Stimulated activated CD8-positive, alpha-beta memory T cell treated with anti-CD3 and anti-CD28 coated beads, Interleukin-4, amount 100 ng/mL, for 4 hours (primary cell): ENCODE data around the gene EPN3.

ENCODE experiments used
- DNase-seq, 2 donors: peaks; one replicate each; pipeline ENCODE4 v3.0.0-alpha.2; 2020; ENCODE audit warnings: low read depth in 2 of 2, low spot score in 1 of 2

EPN3 gene

DNA sequence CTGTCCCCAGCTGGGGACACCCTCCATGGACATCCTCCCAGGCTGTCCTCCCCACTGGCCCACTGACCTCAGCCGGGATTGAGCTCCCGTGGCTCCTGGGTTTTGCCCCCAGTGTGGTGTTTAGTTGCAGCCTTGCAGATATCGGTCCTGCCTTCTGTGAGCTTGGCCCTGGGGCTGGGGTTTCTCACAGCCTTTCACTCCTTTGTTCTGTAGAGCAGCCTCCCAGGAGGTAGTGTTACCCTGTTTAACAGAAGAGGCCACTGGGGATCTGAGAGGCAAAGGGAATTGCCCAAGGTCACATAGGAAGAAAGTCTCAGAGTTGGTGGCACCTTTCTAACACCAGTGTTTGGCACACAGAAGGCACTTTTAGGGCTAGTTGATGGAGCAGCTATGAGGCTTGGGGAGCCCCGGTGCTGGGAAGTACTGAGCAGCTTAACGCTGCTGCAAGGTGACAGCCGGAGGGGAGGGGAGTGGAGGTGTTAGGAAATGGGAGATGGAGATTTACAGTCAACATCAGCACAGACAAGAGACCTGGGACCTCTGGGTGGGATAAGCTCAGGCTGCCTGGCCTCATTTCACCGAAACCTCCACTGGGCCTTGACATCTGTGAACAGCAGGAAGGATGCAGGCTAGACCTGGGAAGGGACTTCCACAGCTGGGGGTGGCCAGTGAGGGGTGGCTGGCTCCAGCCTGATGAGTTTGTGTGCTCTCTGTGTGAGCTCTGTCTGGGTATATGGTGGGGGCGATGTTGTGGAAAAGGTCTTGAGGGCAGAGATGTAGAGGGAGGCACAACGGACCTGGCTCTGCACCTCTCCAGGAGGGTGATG, 54.1 kb downstream of the EPN3 start:
- no peak for DNase-seq

- DNase-seq = no peak
Measured at GRCh38 chr17:50587571-50587970, 55.0 kb downstream of the EPN3 start.

DNA sequence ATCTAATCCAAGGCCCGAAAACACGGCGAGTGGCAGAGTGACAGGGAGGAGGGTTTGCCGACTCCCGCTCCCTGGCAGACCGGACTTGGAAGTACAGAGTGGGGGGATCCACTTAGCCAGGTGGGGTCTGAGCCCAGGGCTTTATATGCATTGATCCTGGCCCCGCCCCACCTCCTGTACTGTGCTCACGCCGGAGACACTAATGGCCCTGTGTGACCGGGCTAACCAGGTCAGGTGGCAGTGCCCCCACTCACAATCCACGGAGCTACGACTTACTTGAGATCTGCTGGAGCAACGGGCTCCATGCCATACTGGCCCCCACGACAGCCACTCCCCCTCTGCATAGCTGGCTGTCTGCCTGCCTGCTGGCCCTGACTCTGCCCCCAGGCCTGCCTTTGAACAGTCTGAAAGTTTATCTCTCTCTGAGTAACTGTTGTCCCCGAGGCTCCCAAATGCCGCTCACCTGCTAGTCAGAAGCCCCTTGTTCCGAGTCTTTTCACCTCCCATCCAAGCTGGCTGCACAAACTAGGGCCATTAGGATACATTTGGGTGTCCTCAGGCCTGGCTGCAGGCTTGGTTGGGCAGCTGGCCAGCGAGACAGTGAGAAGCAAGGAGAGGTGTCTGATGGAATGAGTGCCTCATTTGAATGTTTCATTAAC, 56.0 kb downstream of the EPN3 start:
- DNase-seq = no peak

GRCh38 chr17:50589095-50589705, 56.7 kb downstream of the EPN3 start:
- DNase-seq = no peak

GRCh38 chr17:50590946-50591737, 58.6 kb downstream of the EPN3 start:
- DNase-seq = no peak

GRCh38 chr17:50593321-50593720, 60.8 kb downstream of the EPN3 start:
- no peak for DNase-seq
